Upper lobe of left lung (tissue), 6 donors: ENCODE measurements around the gene CHCHD1. TPM values are rescaled to one million over a fixed set of nuclear protein-coding genes. Genes with fewer than 3 reads are reported as not detected.
A peak's percentile ranks its signal among the peaks of the same experiment; 100 is the strongest.
"Not testable (repeated sequence)": the region's sequence is repeated elsewhere in the genome, so short reads cannot be mapped to it uniquely, and the experiment has no call there.

Source experiments
- ATAC-seq, 2 donors: fragments of 200-7000 bp; cut with Tn5 transposase; one replicate each; pipeline ENCODE4 v1.9.1; 2022; ENCODE audit warnings: mild to moderate bottlenecking in 2 of 2, moderate library complexity in 2 of 2; ENCODE audit not compliant: low FRiP score in 2 of 2
- DNase-seq, 2 donors: peaks; one replicate each; pipeline ENCODE4 v3.0.0-alpha.2; 2019 to 2020
- H3K27ac ChIP-seq, 4 donors: fragments of 200-600 bp; sonication (generic); one replicate each; pipeline ENCODE4 v1.5.1; 2016 to 2019
- H3K27me3 ChIP-seq, 4 donors: fragments of 200-600 bp; sonication (generic); one replicate each; pipeline ENCODE4 v1.5.1; 2017 to 2019
- H3K36me3 ChIP-seq, 4 donors: fragments of 200-600 bp; sonication (generic); one replicate each; pipeline ENCODE4 v1.5.1; 2016 to 2019
- H3K4me1 ChIP-seq, 4 donors: fragments of 200-600 bp; sonication (generic); one replicate each; pipeline ENCODE4 v1.5.1; 2018 to 2019
- H3K4me3 ChIP-seq, 4 donors: fragments of 200-600 bp; sonication (generic); one replicate each; pipeline ENCODE4 v1.5.1; 2017 to 2019; ENCODE audit warnings: mild to moderate bottlenecking in 2 of 4, moderate library complexity in 1 of 4
- H3K9me3 ChIP-seq, 4 donors: fragments of 200-600 bp; sonication (generic); one replicate each; pipeline ENCODE4 v1.5.1; 2018 to 2019
- CTCF ChIP-seq, 6 experiments: fragments of 450-650 bp in 4 of 6; fragments of 200-600 bp in 2 of 6; sonication (generic) in 2 of 6; IDR thresholded peaks; one replicate each; pipeline ENCODE4 v1.5.1; 2016 to 2019; ENCODE audit warnings: antibody characterized with exemption in 6 of 6
- EP300 ChIP-seq, 4 donors: sonication (generic); formaldehyde crosslinking; IDR thresholded peaks; one replicate each; pipeline ENCODE4 v1.5.1; 2017; ENCODE audit warnings: antibody characterized with exemption in 4 of 4, control low read depth in 2 of 4
- POLR2A ChIP-seq, 4 donors: fragments of 450-650 bp; IDR thresholded peaks; one replicate each; pipeline ENCODE4 v1.5.1; 2016 to 2017; ENCODE audit warnings: antibody characterized with exemption in 4 of 4, mild to moderate bottlenecking in 2 of 4
- POLR2AphosphoS5 ChIP-seq, 2 donors: sonication (generic); formaldehyde crosslinking; IDR thresholded peaks; one replicate each; pipeline ENCODE4 v1.5.1; 2017; ENCODE audit warnings: antibody characterized with exemption in 2 of 2
- whole genome bisulfite sequencing, 2 donors: methylation state at CpG; one replicate each; pipeline ENCODE4 v1.1.5; 2017 to 2018; 5-methylcytosine and 5-hydroxymethylcytosine counted together
- total RNA-seq, 6 donors: library from RNA; depleted of rRNA in 4 of 6; stranded (reverse); fragments of >200 nt in 4 of 6; gene quantifications; one replicate each; pipeline versions ENCODE4 v1.1.0 to v1.2.1, GENCODE V29; 2016 to 2021
- donor health status: DM: no; HTN: no; CAD: no; lungs with moderate emphysema.
- donor health status: DM: no; HTN: yes; CAD: no; lungs with severe emphysema.

Gene CHCHD1
- total RNA-seq, 6 donors from 2014 or later: 16.8 to 34.9 (median 19.4) TPM

GRCh38 chr10:73734796-73735305 lies 47.0 kb upstream of the CHCHD1 start:
- 84 to 88% methylated on average over 4 to 5 of the region's 5 CpGs for WGBS, 2 donors
- ATAC-seq: no peak
- Histone ChIP-seq H3K4me1 (peaks cover 5 to 26% (median 15%) of the 10 kb centered on the region in 4 donors), H3K27ac (no peak overlapping the region), H3K27me3 (no peaks in the 10 kb centered on the region), H3K36me3 (peaks cover 0 to 51% (median 26%) of the 10 kb centered on the region in 4 donors), H3K4me3 (no peak overlapping the region), H3K9me3 (no peaks in the 10 kb centered on the region)
- TF ChIP-seq CTCF (IDR thresholded peaks at IDR 0.05): no peak
- no peak for TF ChIP-seq POLR2AphosphoS5 (IDR thresholded peaks at IDR 0.05)
- no peak for TF ChIP-seq POLR2A (IDR thresholded peaks at IDR 0.05)
- no peak for TF ChIP-seq EP300 (IDR thresholded peaks at IDR 0.05)
- peak in 1 of 2 donors; percentile 58 for DNase-seq

DNA sequence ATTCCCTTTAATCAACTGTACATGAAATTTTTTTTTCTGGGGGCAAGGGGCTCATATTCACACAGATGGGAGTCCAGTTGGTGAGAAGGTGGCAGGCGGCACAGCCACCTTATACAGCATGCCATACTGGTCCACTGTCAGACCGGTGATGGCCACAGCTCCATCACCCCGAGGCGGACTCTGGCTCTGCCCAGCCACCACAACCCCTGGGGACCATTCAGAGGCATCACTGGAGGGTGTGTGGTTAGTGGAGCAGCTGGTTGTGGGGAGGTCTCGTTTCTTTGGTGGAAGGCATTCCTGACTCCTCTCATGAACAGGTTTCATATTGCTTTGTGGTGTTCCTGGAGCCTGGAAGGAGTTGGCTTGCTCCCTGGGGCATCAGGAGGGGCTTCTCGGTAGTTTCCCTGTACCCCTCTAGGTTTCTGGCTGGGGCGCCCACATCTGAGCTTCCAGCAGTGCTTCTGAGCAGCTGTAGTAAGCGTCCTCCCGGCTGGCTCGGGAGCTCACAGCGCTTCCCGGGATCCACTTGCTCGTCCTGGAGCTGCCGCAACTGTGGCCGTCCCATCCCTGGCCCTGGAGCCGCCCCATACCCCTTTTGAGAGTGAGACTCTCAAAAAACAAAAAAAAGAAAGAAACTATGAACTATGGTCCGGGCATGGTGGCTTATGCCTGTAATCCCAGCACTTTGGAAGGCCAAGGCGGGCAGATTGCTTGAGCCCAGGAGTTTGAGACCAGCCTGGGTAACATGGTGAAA lies 41.2 kb upstream of the CHCHD1 start:
- peaks cover 14 to 29% (median 20%) of the 10 kb centered on the region in 4 donors for H3K4me1 ChIP-seq
- H3K27ac ChIP-seq, H3K4me3 ChIP-seq, H3K9me3 ChIP-seq, H3K27me3 ChIP-seq, ATAC-seq: not testable (repeated sequence)
- DNase-seq: peak in 1 of 2 donors; percentile 41
- peaks cover 0 to 24% (median 6%) of the 10 kb centered on the region in 4 donors for H3K36me3 ChIP-seq
- 94 to 99% methylated on average over 7 to 17 of the region's 18 CpGs for WGBS, 2 donors

- Histone ChIP-seq H3K27ac (no peak overlapping the region), H3K36me3 (peaks cover 0 to 25% (median 8%) of the 10 kb centered on the region in 4 donors), H3K4me1 (peaks cover 21 to 38% (median 32%) of the 10 kb centered on the region in 4 donors), H3K4me3 (no peak overlapping the region), H3K9me3 (no peaks in the 10 kb centered on the region), H3K27me3 (no peaks in the 10 kb centered on the region)
- TF ChIP-seq EP300 (IDR thresholded peaks at IDR 0.05): no peak
- WGBS, 2 donors: 91 to 96% methylated on average over 5 of the region's 5 CpGs
- ATAC-seq (no peak), DNase-seq (no peak)
These were observed 39.5 kb upstream of the CHCHD1 start for GRCh38 chr10:73742454-73742734.

DNA sequence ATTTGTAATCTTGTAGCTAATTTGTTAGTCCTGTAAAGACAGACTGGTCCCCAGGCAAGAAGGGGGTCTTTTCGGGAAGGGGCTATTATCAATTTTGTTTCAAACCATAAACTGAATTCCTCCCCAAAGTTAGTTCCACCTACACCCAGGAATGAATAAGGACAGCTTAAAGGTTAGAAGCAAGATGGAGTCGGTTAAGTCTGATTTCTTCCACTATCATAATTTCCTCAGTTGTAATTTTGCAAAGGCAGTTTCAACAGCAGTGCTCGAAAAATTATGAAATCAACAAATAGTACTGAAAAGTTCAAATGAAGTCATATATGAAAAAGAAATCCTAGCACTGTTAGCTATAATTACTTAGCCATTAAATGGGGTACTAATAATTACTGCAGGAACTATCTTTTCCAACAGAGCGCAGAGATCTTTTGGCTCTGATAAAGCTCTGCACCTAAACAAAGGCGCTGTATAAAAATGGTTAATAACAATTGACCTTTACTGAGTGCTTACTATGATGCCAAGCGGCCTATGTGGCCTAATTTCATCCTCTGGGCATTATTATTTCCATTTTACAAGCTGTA lies 38.4 kb upstream of the CHCHD1 start:
- peaks cover 8 to 30% (median 14%) of the 10 kb centered on the region in 4 donors for H3K36me3 ChIP-seq
- ATAC-seq (no peak), DNase-seq (no peak)
- WGBS, 2 donors: 35 to 42% methylated on average over 6 of the region's 6 CpGs
- TF ChIP-seq POLR2AphosphoS5 (IDR thresholded peaks at IDR 0.05) (no peak), POLR2A (IDR thresholded peaks at IDR 0.05) (no peak), EP300 (IDR thresholded peaks at IDR 0.05) (no peak), CTCF (IDR thresholded peaks at IDR 0.05) (no peak)
- H3K27ac ChIP-seq: peak overlapping the region; percentile 89 to 93 (median 92)
- no peaks in the 10 kb centered on the region for H3K9me3 ChIP-seq
- H3K4me3 ChIP-seq: peak overlapping the region; percentile 53 to 92 (median 74)
- no peaks in the 10 kb centered on the region for H3K27me3 ChIP-seq
- peaks cover 21 to 40% (median 35%) of the 10 kb centered on the region in 4 donors for H3K4me1 ChIP-seq

DNA sequence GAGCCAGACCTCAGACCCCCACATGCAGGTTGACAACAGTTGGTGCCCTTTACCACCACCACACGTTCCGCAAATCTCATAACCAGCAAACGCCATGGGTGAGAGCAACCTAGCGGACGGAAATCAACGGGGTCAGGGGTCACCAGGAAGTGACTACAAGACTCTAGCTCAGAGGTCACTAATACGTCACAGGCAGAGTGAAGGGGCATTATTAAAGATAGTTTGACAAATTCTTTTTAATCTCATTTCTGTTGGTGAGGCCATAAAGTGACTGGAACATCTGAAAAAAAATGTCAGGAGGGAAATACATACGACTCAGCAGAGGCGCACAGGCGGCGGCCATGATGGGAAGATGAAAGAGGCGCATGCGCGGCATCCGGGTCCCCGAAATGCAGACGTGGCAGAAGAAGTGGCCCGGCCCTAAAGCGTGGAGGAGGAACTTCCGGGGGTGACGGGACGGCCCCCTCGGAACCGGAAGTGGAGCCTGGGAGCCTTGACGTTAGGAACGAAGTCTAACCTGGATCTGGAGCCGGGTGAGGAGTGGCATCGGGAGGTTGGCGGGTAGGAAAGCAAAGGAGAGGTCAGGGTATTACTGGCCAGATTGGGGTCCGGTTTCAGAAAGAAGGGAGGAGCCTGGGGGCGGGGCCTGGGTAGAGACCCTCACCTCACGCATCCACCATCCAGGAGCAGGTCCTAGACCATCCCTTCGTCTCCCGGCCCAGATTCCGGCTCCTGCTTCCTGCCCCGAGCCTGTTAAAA lies 37.8 kb upstream of the CHCHD1 start, which contains the start of gene SEC24C:
SEC24C (plus strand) TSS at position 468 of the 759 bp plus-strand sequence. CDS start 2,461 bp downstream, outside the sequence.
- DNase-seq: peak; percentile 94 to 96
- TF ChIP-seq POLR2A (IDR thresholded peaks at IDR 0.05): peak in 3 of 4 donors; percentile 34 to 70 (median 69)
- TF ChIP-seq CTCF (IDR thresholded peaks at IDR 0.05): peak in 4 of 6 experiments; percentile 6 to 23 (median 14)
- TF ChIP-seq POLR2AphosphoS5 (IDR thresholded peaks at IDR 0.05): peak; percentile 88 to 90
- peak in 1 of 4 donors; percentile 16 for TF ChIP-seq EP300 (IDR thresholded peaks at IDR 0.05)

More for the DNA sequence above, 37.8 kb upstream of the CHCHD1 start, which contains the start of gene SEC24C:
- Histone ChIP-seq H3K4me3 (peak within 1 kb of the TSS; percentile 69 to 92 (median 76)), H3K36me3 (peaks cover 11 to 37% (median 20%) of the 10 kb centered on the region in 4 donors), H3K27ac (peak within 1 kb of the TSS; percentile 89 to 93 (median 92)), H3K27me3 (no peaks in the 10 kb centered on the region), H3K4me1 (peaks cover 27 to 46% (median 39%) of the 10 kb centered on the region in 4 donors), H3K9me3 (no peaks in the 10 kb centered on the region)
- WGBS, 2 donors: 0% methylated on average over 26 to 36 of the region's 36 CpGs
- peak; percentile 96 to 98 for ATAC-seq
